Measurements from ENCODE around the gene ACTR5. TPM values are rescaled to one million over a fixed set of nuclear protein-coding genes. Genes with fewer than 3 reads are reported as not detected.

ACTR5 gene
- total RNA-seq, 1 experiment from 2014 or later = 9.8 TPM

DNA sequence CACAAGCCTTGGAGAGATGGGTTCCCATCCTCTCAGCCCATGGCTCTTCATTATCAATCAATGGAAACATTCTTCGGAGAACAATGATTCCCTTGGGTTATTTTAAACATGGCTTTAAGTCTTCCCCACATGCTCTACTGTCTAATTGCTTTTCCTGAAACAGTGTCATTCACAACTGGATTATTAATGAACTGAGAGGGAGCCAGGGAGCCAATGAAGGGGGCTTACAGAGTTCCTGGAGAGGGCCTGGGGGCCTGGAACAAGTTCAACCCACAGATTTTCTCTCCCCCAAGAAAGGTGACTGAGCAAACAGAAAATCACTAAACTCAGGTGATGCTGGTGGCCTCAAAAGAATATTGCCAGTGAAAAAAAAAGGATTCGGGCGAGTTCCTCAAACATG lies 56.0 kb downstream of the ACTR5 start (continued):
- TF ChIP-seq, protein P1, sequence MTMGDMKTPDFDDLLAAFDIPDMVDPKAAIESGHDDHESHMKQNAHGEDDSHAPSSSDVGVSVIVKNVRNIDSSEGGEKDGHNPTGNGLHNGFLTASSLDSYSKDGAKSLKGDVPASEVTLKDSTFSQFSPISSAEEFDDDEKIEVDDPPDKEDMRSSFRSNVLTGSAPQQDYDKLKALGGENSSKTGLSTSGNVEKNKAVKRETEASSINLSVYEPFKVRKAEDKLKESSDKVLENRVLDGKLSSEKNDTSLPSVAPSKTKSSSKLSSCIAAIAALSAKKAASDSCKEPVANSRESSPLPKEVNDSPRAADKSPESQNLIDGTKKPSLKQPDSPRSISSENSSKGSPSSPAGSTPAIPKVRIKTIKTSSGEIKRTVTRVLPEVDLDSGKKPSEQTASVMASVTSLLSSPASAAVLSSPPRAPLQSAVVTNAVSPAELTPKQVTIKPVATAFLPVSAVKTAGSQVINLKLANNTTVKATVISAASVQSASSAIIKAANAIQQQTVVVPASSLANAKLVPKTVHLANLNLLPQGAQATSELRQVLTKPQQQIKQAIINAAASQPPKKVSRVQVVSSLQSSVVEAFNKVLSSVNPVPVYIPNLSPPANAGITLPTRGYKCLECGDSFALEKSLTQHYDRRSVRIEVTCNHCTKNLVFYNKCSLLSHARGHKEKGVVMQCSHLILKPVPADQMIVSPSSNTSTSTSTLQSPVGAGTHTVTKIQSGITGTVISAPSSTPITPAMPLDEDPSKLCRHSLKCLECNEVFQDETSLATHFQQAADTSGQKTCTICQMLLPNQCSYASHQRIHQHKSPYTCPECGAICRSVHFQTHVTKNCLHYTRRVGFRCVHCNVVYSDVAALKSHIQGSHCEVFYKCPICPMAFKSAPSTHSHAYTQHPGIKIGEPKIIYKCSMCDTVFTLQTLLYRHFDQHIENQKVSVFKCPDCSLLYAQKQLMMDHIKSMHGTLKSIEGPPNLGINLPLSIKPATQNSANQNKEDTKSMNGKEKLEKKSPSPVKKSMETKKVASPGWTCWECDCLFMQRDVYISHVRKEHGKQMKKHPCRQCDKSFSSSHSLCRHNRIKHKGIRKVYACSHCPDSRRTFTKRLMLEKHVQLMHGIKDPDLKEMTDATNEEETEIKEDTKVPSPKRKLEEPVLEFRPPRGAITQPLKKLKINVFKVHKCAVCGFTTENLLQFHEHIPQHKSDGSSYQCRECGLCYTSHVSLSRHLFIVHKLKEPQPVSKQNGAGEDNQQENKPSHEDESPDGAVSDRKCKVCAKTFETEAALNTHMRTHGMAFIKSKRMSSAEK (CRISPR knock-in tag; IDR thresholded peaks at IDR 0.05; ENCODE audit: borderline replicate concordance) = no peak
- TF ChIP-seq SMAD4 (CRISPR knock-in tag; IDR thresholded peaks at IDR 0.05) (no peak), ZNF396 (CRISPR knock-in tag; IDR thresholded peaks at IDR 0.05; ENCODE audit: borderline replicate concordance) (no peak), NFATC4 (CRISPR knock-in tag; IDR thresholded peaks at IDR 0.05) (no peak), JAZF1 (CRISPR knock-in tag; IDR thresholded peaks at IDR 0.05) (no peak), SP1 (CRISPR knock-in tag; conservative IDR thresholded peaks at IDR 0.05) (no peak)
- TF ChIP-seq, protein P2, sequence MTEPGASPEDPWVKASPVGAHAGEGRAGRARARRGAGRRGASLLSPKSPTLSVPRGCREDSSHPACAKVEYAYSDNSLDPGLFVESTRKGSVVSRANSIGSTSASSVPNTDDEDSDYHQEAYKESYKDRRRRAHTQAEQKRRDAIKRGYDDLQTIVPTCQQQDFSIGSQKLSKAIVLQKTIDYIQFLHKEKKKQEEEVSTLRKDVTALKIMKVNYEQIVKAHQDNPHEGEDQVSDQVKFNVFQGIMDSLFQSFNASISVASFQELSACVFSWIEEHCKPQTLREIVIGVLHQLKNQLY (CRISPR knock-in tag; IDR thresholded peaks at IDR 0.05) = no peak
- TF ChIP-seq, protein P3, sequence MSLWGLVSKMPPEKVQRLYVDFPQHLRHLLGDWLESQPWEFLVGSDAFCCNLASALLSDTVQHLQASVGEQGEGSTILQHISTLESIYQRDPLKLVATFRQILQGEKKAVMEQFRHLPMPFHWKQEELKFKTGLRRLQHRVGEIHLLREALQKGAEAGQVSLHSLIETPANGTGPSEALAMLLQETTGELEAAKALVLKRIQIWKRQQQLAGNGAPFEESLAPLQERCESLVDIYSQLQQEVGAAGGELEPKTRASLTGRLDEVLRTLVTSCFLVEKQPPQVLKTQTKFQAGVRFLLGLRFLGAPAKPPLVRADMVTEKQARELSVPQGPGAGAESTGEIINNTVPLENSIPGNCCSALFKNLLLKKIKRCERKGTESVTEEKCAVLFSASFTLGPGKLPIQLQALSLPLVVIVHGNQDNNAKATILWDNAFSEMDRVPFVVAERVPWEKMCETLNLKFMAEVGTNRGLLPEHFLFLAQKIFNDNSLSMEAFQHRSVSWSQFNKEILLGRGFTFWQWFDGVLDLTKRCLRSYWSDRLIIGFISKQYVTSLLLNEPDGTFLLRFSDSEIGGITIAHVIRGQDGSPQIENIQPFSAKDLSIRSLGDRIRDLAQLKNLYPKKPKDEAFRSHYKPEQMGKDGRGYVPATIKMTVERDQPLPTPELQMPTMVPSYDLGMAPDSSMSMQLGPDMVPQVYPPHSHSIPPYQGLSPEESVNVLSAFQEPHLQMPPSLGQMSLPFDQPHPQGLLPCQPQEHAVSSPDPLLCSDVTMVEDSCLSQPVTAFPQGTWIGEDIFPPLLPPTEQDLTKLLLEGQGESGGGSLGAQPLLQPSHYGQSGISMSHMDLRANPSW (CRISPR knock-in tag; conservative IDR thresholded peaks at IDR 0.05; ENCODE audit: low read depth) = no peak

DNA sequence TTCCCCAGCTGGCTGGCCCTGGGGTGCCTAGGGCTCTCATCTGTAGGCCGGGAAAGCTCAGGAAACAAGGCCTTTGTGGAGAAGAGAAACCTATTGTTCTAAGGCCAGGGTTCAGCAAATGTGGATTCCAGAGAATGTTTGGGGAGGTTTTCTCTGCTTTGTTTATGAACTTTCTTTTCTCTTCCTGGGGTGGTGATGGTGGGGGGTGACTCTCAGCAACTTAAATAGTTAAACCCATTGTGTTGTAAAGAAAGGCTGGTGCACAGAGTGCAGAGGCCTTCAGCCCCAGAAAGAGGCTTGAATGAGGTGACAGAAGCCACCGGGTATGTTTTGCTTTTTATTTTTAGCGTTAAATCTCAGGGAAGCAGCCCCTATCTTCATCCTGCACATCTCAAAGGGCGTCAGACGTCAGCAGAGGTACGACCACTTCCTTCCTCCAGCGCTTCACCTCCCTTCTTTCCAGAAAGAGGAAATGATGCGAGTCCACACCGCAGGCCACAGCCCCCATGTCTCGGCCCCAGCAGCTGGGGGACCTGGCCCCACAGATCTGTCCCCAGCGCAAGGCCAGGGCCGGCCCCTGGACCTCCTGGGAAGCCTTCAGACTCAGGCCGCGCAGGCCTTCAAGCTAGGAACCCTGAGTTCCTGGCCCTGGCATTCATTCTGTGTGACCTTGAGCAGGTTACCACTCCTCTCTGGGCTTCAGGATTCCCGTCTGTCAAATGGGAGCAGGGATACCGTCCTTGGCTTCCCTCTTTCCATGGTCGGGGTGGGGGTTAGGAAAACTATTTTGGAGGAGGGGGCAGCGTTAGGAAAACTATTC lies 56.6 kb downstream of the ACTR5 start:
- Mint-ChIP-seq H3K27me3 (ENCODE audit: low read depth) (peaks cover 31% of the 10 kb centered on the region), H3K27ac (peak overlapping the region; percentile 97), H3K4me3 (peak overlapping the region; percentile 82), H3K9me3 (no peaks in the 10 kb centered on the region), H3K4me1 (peaks cover 37% of the 10 kb centered on the region), H3K36me3 (no peaks in the 10 kb centered on the region)
- ATAC-seq (peak; percentile 50), DNase-seq (ENCODE audit: low spot score) (peak; percentile 48)
- POLR2A ChIA-PET = interaction anchor here (0.9 to 1.4 kb wide), 6 partner anchors 25 to 122 kb away, joined by 3 to 7 read pairs (median 4); partner anchors contain the start of gene FAM83D
- CTCF ChIA-PET = interaction anchor here (0.7 to 4.1 kb wide), 19 partner anchors 11 to 244 kb away, joined by 3 to 39 read pairs (median 4); partner anchors contain the start of genes ACTR5 and FAM83D
- TF ChIP-seq RORB (CRISPR knock-in tag; IDR thresholded peaks at IDR 0.05) (no peak), AFF4 (CRISPR knock-in tag; IDR thresholded peaks at IDR 0.05; ENCODE audit: borderline replicate concordance) (no peak), SP1 (CRISPR knock-in tag; conservative IDR thresholded peaks at IDR 0.05) (no peak), ETV6 (CRISPR knock-in tag; IDR thresholded peaks at IDR 0.05) (no peak), SOX15 (CRISPR knock-in tag; IDR thresholded peaks at IDR 0.05) (no peak), ZBTB21 (CRISPR knock-in tag; IDR thresholded peaks at IDR 0.05; ENCODE audit: borderline replicate concordance) (no peak), IRF1 (CRISPR knock-in tag; IDR thresholded peaks at IDR 0.05) (no peak), ZNF423 (CRISPR knock-in tag; IDR thresholded peaks at IDR 0.05) (peak; percentile 54; the same call in 1 of the 2 replicates), GRHL2 (CRISPR knock-in tag; IDR thresholded peaks at IDR 0.05; ENCODE audit: insufficient replicate concordance, severe bottlenecking) (no peak)
- TF ChIP-seq, protein P4, sequence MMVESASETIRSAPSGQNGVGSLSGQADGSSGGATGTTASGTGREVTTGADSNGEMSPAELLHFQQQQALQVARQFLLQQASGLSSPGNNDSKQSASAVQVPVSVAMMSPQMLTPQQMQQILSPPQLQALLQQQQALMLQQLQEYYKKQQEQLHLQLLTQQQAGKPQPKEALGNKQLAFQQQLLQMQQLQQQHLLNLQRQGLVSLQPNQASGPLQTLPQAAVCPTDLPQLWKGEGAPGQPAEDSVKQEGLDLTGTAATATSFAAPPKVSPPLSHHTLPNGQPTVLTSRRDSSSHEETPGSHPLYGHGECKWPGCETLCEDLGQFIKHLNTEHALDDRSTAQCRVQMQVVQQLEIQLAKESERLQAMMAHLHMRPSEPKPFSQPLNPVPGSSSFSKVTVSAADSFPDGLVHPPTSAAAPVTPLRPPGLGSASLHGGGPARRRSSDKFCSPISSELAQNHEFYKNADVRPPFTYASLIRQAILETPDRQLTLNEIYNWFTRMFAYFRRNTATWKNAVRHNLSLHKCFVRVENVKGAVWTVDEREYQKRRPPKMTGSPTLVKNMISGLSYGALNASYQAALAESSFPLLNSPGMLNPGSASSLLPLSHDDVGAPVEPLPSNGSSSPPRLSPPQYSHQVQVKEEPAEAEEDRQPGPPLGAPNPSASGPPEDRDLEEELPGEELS (CRISPR knock-in tag; IDR thresholded peaks at IDR 0.05) = no peak
- TF ChIP-seq, protein P5, sequence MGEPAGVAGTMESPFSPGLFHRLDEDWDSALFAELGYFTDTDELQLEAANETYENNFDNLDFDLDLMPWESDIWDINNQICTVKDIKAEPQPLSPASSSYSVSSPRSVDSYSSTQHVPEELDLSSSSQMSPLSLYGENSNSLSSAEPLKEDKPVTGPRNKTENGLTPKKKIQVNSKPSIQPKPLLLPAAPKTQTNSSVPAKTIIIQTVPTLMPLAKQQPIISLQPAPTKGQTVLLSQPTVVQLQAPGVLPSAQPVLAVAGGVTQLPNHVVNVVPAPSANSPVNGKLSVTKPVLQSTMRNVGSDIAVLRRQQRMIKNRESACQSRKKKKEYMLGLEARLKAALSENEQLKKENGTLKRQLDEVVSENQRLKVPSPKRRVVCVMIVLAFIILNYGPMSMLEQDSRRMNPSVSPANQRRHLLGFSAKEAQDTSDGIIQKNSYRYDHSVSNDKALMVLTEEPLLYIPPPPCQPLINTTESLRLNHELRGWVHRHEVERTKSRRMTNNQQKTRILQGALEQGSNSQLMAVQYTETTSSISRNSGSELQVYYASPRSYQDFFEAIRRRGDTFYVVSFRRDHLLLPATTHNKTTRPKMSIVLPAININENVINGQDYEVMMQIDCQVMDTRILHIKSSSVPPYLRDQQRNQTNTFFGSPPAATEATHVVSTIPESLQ (CRISPR knock-in tag; IDR thresholded peaks at IDR 0.05) = no peak
